AML-193 (cell line): ENCODE measurements around the gene KDM5A.
"Not testable (repeated sequence)": the region's sequence is repeated elsewhere in the genome, so short reads cannot be mapped to it uniquely, and the experiment has no call there.

Source experiments
- DNase-seq, 2 experiments: peaks; one replicate each; lab custom pipeline; 2025; lab: John Stamatoyannopoulos, UW

Gene KDM5A

GRCh38 chr12:332581-333205, 56.4 kb downstream of the KDM5A start:
- no peak for DNase-seq

- DNase-seq: no peak
Observed at GRCh38 chr12:331287-331686, 57.8 kb downstream of the KDM5A start.

- no peak for DNase-seq
Observed at GRCh38 chr12:325906-326305, 63.2 kb downstream of the KDM5A start.

- DNase-seq: no peak
Observed at GRCh38 chr12:323507-323906, 65.6 kb downstream of the KDM5A start.

- no peak for DNase-seq
Observed at GRCh38 chr12:321606-322326, 67.4 kb downstream of the KDM5A start.

- no peak for DNase-seq
Observed at GRCh38 chr12:318759-319515, 70.2 kb downstream of the KDM5A start.

GRCh38 chr12:308511-308910, 80.6 kb downstream of the KDM5A start:
- no peak for DNase-seq

- no peak for DNase-seq
Observed at GRCh38 chr12:307406-307805, 81.7 kb downstream of the KDM5A start.

GRCh38 chr12:304805-305204, 84.3 kb downstream of the KDM5A start:
- no peak for DNase-seq

GRCh38 chr12:302766-303165, 86.4 kb downstream of the KDM5A start:
- DNase-seq: not testable (repeated sequence)

- not testable (repeated sequence) for DNase-seq
Observed at GRCh38 chr12:300166-300565, 89.0 kb downstream of the KDM5A start.

GRCh38 chr12:299511-299910, 89.6 kb downstream of the KDM5A start:
- not testable (repeated sequence) for DNase-seq

- DNase-seq: not testable (repeated sequence)
Observed at GRCh38 chr12:298059-298458, 91.1 kb downstream of the KDM5A start.

- DNase-seq: no peak
Observed at GRCh38 chr12:295132-295531, 94.0 kb downstream of the KDM5A start.

- no peak for DNase-seq
Observed at GRCh38 chr12:293199-293598, 95.9 kb downstream of the KDM5A start.

GRCh38 chr12:292186-292585, 96.9 kb downstream of the KDM5A start:
- DNase-seq: no peak

GRCh38 chr12:291153-291723, 97.9 kb downstream of the KDM5A start:
- no peak for DNase-seq

- DNase-seq: no peak
Observed at GRCh38 chr12:288687-289086, 100.4 kb downstream of the KDM5A start.

- DNase-seq: no peak
Observed at GRCh38 chr12:286531-287300, 102.4 kb downstream of the KDM5A start.

GRCh38 chr12:278046-278445, 111.1 kb downstream of the KDM5A start:
- no peak for DNase-seq

GRCh38 chr12:275812-276211, 113.3 kb downstream of the KDM5A start:
- DNase-seq: no peak

GRCh38 chr12:273382-273781, 115.7 kb downstream of the KDM5A start:
- no peak for DNase-seq
